GM19324 (cell line): ENCODE results near the gene PPP2CA.
"Not testable (repeated sequence)": the region's sequence is repeated elsewhere in the genome, so short reads cannot be mapped to it uniquely, and the experiment has no call there.

Experiments
- ATAC-seq: cut with Tn5 transposase; IDR thresholded peaks from one replicate; pipeline ENCODE4 v1.9.1; 2021; ENCODE audit warnings: mild to moderate bottlenecking, moderate library complexity; ENCODE audit not compliant: unreplicated experiment, low FRiP score

Gene PPP2CA

DNA sequence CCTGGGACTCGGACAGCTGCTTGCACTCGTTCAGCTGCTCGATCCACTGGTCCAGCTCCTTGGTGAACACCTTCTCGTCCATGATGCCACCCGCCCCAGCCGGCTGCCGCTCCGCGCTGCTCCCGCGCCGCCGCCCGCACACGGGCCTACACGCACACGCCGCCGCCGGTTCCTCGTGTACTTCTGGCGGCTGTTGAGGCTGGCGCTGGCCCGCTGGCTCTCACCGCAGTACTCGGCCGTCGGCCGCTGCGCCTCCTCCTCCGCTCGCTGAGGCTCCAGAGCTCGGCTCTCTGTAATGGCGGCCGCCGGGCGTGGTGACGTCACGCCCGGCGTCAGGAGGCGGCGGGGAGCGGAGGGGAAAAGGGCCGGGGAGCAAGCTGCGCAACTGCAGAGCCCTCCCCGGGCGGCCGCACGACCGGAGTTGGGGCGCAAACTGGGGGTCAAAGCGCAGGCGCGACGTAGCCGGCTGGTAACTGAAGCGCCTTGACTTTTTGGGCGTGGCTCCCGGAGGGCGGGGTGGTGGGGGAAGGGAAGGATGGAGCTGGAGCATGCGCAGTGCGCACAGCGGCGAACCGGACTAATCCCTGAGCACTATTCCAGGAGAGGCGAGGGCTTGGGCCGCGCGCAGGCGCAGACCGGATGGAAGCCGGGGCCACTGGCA is at the start of gene PPP2CA:
Gene PPP2CA (minus strand): TSS at position 294 of the 661 bp plus-strand sequence. CDS start 212 bp downstream, at position 82.
- peak; percentile 88 for ATAC-seq

DNA sequence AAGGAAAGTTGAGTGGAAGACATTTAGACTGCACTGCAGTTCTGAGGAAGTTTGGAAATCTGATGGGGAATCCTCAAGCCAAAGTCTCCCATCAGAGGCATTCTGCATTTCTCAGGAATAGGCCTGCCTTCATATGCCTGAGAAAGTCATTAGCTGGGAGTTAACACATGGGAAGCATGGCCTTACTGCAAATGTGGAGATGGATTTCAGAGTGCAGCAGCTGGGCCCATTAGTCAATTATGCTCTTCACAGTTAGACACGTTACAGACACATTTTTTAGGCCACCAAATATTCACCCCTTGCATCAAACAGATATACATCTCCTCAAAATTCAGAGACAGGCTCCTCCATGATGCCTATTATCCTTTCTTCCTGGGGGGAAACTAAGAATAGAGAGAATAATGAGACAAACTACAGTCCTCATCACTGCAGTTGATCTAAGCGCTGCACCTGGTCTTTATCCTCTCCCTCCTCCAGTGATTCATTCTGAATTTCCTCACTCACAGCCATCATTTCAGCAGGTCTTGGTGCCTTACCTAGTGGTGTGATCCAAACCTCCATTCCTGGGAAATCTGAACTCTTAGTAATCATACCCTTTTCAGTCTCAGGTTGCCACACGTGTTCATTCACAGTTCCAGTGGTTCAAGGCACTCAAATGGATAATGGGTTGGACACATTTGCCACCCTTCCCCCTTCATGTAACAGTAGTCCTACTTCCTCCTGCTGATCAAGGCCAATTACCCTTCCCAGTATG is 47.9 kb upstream of the PPP2CA start:
- ATAC-seq: no peak

DNA sequence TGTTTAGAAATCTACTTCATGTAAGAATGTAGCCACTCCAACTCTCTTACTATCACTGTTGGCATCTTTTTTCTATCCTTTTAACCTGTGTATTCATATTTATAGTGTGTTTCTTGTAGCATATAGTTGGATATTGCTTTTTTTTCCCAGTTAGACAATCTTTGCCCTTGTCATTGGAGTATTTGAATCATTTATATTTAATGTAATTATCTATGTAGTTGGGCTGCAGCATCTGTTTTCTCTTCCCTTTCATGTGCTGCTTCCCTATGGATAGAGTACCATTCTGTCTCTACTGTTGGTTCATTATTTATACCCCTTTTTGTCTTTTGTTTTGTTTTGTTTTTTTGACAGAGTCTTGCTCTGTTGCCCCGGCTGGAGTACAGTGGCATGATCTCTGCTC is 45.2 kb upstream of the PPP2CA start:
- no peak for ATAC-seq

DNA sequence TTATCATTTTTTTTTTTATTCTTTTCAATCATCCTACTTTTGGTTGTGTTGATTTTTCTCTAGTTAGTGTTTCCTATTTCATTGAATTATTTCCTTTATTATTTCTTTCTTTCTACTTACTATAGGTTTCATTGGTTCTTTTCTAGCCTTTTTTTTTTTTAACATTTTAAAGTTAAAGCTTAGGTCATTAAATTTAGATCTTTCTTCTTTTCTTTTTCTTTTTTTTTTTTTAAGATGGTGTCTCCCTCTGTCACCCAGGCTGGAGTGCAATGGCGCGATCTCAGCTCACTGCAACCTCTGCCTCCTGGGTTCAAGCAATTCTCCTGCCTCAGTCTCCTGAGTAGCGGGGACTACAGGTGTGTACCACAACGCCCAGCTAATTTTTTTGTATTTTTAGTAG is 43.0 kb upstream of the PPP2CA start:
- no peak for ATAC-seq

DNA sequence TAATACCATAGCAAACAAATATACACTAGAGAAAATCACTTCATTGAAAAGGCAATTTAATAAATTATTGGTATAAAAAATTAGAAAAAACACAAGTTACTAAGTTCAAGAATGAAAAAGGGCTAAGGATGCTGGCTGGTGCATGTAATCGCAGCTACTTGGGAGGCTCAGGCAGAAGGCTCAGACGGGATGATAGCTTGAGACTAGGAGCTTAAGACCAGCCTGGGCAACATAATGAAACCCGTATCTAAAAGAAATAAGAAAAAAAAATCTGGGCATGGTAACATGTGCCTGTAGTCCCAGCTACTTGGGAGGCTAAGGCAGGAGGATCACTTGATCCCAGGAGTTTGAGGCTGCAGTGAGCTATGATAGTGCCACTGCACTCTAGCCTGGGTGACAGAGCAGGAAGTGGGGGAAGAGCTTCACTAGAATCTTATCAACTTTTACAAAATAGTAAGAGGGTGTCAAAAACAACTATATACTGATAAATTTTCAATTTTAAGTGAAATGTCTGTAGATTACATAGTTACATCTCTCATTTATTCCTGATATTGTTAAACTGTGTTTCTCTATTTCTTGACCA is 42.2 kb upstream of the PPP2CA start:
- no peak for ATAC-seq

DNA sequence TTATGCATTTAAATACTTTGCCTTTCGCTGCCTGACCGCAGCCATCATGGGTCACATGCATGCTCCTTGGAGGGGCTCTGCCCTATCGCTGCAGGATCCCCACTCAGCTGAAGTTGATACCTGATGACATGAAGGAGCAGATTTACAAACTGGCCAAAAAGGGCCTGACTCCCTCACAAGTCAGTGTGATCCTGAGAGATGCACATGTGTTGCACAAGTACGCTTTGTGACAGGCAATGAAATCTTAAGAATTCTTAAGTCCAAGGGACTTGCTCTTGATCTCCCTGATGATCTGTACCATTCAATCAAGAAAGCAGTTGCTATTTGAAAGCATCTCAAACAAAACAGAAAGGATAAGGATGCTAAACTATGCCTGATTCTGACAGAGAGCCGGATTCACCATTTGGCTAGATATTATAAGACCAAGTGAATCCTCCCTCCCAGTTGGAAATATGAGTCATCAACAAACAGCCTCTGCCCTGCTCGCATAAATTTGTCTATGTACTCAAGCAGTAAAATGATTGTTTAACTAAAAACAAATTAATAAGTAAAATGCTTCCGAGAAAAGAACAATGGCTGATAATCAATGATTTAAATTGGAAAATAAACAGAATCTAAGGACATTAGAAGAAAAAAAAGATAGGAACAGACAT is 41.6 kb upstream of the PPP2CA start:
- no peak for ATAC-seq

DNA sequence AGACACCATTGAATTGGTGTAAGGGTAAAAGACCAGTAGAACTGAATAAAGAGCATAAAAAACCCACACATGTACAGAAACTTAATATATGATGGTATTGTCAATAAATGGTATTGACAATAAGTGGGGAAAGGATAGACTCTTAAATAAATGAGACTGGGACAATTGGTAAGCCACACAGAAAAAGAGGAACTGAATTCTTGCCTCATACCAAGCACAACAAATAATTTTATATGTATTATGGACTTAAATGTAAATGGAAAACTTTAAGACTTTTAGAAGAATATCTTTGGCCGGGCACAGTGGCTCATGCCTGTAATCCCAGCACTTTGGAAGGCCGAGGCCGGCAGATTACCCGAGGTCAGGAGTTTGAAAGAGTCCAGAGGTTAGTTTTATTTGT is 37.9 kb upstream of the PPP2CA start:
- ATAC-seq: no peak

DNA sequence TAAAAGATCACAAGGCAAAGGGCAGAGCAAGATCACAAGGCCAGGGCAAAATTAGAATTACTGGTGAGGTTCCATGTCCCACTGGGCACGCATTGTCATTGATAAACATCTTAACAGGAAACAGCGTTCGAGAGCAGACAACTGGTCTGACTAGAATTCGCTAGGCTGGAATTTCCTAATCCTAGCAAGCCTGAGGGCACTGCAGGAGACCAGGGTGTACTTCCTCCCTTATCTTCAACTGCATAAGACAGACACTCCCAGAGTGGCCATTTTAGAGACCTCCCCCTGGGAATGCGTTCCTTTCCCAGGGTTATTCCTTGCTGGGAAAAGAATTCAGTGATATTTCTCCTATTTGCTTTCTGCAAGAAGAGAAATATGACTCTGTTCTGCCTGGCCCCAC is 36.8 kb upstream of the PPP2CA start:
- ATAC-seq: not testable (repeated sequence)

DNA sequence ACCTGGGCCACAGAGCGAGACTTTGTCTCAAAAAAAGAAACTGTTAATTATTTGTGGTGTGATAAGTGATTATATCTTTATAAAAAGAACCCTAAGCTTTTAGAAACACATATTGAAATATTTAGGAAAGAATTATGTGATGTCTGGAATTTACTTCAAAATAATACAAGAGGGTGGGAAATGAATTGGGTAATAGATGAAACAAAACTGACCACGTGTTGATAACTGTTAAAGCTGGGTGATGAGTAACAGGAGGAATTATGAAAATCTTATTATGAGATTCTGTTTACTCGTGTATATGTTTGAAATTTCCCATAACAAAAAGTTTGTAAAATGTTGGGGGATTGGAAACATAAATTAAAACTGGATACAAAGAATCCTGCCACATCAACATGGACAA is 33.0 kb upstream of the PPP2CA start:
- ATAC-seq: no peak

DNA sequence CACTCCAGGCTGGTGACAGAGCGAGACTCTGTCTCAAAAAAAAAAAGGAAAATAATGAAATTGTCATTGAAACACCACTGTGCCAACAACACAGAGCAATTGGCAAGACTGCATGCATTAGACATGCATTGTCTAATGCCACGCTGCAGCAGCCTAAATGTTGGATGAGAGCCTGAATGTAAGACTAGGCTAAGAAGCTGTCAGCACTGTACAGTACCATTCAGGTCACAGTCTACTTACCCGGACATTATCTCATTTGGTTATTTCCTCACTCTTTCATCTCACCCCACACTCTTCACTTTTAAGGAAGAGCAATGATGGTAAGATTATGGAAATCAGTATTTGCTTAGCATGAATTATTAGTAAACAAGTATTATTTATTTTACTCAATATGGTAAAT is 31.3 kb upstream of the PPP2CA start:
- no peak for ATAC-seq

DNA sequence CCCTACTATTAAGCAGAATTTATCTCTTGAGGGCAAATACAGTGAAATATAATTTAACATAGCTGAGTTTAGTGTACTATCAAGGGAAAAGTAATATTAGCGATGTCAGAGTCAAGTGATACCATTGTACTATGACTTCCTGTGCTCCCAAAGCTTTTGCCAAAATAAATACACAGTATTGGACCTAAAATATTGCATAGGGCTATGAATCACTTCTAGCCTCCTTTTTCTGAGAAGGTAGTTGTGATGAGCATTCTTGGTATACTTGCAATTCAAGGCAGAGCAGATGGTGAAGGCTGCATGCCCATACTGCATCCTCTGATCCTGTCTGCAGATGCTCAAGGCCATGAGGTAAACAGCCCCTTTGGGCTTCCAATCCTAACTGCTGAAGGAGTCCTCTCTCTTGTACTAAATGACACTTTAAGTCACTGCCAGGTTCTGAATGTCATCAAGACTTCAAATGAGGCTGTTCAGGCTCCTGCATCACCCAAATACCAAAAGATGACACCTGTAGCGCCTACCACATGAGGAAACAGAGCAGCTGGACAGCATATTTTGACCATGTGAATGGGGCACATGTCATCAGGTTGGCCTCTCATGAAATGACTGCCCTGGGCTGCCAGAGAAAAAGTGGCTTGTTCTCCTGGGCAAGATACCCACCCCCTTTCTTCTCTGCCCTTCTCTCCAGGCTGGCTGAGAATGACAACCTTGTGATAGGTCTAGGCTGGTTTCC is 29.7 kb upstream of the PPP2CA start:
- no peak for ATAC-seq

DNA sequence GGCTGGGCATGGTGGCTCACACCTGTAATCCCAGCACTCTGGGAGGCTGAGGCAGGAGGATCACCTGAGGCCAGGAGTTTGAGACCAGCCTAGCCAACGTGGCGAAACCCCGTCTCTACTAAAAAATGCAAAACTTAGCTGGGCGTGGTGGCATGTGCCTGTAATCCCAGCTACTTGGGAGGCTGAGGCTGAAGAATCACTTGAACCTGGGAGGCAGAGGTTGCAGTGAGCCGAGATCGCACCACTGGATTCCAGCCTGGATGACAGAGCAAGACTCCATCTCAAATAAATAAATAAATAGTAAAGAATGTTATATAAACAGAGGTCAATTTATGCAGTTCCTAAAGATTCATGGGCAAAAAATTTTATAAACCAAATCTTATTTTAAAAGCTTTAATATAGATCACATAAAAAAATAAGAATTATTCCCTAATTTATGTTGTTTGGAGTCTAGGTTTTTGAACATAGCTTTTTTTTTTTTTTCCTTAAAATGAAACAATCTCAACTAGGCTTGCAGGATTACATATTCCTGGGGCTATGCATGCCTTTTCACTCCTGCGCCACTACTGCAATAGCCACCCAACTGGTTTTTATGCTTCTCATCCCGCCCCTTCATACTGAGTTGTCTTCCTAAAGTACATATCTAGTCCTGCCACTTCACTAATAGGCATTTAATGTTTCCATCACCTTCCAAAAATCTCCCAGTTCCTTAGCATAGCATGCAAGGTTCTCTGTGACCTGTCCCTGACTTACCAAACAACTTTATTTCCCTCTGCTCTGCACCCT is 27.7 kb upstream of the PPP2CA start:
- ATAC-seq: not testable (repeated sequence)

DNA sequence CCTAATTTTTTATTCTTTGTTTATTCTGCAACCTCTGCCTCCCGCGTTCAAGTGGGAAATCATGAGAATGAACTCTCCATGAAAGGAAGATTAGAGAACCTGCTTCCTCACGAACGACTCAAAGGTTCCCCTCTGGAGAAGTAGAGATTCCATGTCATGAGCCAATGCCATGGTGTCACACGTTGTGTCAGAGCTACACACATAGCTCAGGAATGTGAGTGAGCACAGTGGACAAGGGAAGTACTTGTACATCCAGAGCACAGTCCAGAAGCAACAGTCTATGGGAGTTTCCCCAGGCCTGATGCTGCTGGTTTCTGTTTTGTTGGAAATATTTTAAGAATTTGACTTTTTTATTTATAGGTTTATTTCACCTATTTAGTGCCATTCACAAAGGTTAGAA is 26.8 kb upstream of the PPP2CA start:
- no peak for ATAC-seq

DNA sequence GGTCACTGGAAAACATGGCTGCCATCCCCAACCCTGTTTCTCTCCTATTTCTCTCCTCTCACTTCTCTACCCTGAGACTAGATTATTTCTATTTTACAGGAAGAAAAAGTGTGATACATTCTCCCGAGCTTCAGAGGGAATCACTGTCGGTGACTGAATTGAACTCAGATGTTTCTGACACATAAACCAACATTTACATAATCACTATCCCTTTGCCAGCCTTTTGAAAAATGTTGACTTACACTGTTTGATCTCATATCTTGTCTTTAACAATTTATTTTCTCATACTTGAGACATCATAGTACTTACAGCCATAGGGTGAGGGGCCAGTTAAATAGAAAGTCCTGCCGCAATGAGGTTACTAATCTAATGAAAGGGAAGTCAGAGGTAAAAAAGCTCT is 25.1 kb upstream of the PPP2CA start:
- ATAC-seq: no peak

DNA sequence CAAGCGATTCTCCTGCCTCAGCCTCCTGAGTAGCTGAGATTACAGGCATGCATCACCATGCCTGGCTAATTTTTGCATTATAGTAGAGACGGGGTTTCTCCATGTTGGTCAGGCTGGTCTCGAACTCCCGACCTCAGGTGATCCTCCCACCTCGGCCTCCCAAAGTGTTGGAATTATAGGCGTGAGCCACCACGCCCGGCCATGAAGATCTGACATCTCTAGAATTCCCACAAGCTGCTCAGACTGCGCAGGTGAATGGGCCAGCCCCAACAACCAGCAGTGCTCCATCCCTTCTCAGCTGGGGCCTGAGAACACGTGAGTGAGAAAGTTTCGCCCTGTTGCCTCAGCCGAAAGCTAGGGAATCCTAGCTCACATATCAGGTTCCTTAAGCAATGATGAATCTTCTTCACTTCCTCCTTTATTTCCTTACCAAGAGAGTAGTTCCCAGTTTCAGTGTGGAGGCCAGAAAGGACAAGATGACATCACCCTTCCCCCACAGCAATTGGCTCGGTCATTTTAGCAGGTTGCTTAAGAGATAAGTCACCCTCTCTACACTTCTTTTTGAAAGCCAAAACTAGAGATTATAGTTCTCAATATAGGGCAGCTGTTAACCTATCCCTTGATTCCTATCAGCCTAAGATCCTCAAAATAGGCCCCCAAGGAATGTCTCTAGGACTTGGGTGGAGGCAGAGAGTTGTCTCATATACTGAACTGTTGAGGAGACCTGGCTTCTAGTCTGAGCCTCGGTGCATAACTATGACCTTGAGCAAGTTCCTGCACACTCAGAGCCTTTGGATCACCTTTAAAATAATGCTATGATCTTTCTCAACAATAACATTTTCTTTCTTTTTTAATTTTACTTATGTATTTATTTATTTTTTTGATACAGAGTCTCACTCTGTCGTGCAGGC is 23.9 kb upstream of the PPP2CA start:
- ATAC-seq: no peak

DNA sequence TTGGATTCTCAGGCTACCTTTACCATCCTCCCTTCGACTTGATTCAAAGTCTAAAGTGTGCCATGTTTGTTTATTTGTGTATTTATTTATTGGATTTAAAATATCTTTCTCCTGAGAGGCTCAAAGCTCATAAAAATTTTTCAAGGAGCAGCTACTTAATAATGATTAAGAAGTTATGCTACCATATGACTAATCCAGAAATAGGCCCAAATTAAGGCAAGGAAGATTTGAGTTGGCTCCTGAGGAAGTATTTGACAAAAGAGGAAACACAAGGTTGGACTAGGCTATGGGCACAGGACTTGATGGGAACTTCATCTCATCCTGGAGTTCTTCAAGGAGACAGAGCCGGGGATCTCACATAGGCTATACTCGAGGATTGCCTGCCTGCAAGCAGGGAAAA is 22.4 kb upstream of the PPP2CA start:
- ATAC-seq: no peak

DNA sequence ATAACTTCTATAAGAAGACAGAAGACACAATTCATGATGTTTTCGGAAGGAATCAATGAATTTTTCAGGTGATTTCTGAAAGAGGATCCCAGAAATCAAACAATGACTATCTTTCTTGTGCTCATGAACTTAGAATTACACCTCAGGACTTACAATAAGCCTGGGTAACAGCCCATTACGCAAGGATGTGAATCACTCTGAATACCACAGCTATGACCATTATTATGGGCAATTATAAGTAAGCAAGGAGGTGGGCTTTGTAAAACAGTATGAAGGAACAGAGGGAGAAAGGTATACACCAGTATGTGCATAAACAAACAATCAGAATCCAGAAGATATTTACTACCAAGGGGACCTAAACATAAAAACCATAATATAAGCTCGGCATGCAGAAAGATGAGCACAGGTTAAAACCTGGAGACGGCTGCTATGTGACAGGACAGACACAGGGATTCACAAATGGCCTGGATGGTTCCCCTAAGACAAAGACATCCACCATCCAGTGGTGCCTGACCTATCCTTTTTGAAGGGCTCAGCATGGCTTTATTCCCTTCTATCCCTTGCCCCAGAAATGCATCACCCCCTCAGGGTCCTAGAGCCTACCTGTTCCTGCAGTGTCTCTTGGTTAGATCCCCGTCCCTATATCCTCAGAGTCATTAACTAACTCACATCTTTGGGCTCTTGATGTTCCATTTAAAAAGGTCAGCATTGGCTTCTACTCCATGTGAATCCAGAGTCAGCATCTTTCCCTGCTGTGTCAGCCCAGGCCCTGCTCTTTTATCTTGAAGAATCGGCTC is 21.8 kb upstream of the PPP2CA start:
- no peak for ATAC-seq

DNA sequence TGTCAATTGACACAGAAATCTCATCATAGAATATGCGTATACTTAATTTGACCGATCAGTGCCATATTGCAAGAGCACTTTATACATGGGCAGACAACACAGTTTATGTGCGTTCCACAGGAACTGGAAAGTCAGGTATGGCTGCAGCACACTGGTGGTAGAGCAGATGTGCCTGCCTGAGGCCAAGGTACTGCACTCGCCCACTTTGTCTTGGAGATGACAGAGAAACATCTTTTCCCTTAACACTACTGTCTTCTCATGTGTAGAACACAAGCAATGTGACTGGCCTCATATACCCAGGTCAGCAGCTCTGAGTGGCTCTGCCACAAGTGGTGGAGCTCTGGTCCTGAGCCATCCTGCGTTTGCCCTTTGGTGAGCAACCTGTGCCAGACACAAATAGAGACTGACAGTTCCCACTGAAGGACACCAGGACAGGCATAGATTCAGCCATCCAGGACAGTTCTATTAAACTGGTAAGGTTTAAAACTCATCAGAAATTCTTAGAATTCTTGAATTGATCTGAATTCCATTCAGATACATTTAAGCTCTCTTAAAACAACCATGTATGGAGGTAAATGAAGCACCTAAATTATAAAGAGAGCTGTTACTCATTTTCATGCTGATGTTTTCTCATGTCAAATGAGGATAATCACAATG is 21.0 kb upstream of the PPP2CA start:
- ATAC-seq: no peak
